Hepatocyte (in vitro differentiated cells): ENCODE measurements around the gene FILIP1. TPM values are rescaled to one million over a fixed set of nuclear protein-coding genes. Genes with fewer than 3 reads are reported as not detected.
A peak's percentile ranks its signal among the peaks of the same experiment; 100 is the strongest.

ENCODE experiments used
- DNase-seq: peaks from one replicate; pipeline ENCODE4 v3.0.0-alpha.2; 2016; ENCODE audit warnings: low spot score
- H2AFZ ChIP-seq: fragments of 200-600 bp; sonication (generic); 2 replicates; pipeline ENCODE4 v1.6.0; 2016; ENCODE audit warnings: antibody characterized with exemption, mild to moderate bottlenecking
- H3K27ac ChIP-seq: fragments of 200-600 bp; sonication (generic); 2 replicates; pipeline ENCODE4 v1.5.1; 2016; ENCODE audit warnings: mild to moderate bottlenecking
- H3K27me3 ChIP-seq: fragments of 200-600 bp; sonication (generic); 2 replicates; pipeline ENCODE4 v1.6.1; 2016
- H3K36me3 ChIP-seq: fragments of 200-600 bp; sonication (generic); replicated peaks from 2 replicates; pipeline ENCODE4 v1.5.1; 2016; ENCODE audit warnings: low read depth; ENCODE audit not compliant: insufficient read depth
- H3K4me1 ChIP-seq: fragments of 200-600 bp; sonication (generic); 2 replicates; pipeline ENCODE4 v1.5.1; 2016; ENCODE audit warnings: mild to moderate bottlenecking, moderate library complexity; ENCODE audit not compliant: insufficient read depth
- H3K4me2 ChIP-seq: fragments of 200-600 bp; sonication (generic); 2 replicates; pipeline ENCODE4 v1.6.0; 2016
- H3K4me3 ChIP-seq: fragments of 200-600 bp; sonication (generic); 2 replicates; pipeline ENCODE4 v1.5.1; 2016; ENCODE audit warnings: mild to moderate bottlenecking
- H3K79me2 ChIP-seq: fragments of 200-600 bp; sonication (generic); 2 replicates; pipeline ENCODE4 v1.6.0; 2017; ENCODE audit warnings: mild to moderate bottlenecking
- H3K9me2 ChIP-seq: fragments of 200-600 bp; sonication (generic); replicated peaks from 2 replicates; pipeline ENCODE4 v1.6.0; 2017; ENCODE audit warnings: mild to moderate bottlenecking; ENCODE audit not compliant: insufficient read depth
- H3K9me3 ChIP-seq: fragments of 200-600 bp; sonication (generic); 2 replicates; pipeline ENCODE4 v1.5.1; 2016; ENCODE audit warnings: low read depth, mild to moderate bottlenecking
- H4K20me1 ChIP-seq: fragments of 200-600 bp; sonication (generic); 2 replicates; pipeline ENCODE4 v1.6.0; 2016; ENCODE audit warnings: mild to moderate bottlenecking; ENCODE audit not compliant: insufficient read depth, poor library complexity, severe bottlenecking
- CTCF ChIP-seq: fragments of 200-600 bp; sonication (generic); IDR thresholded peaks from 2 replicates; pipeline ENCODE4 v1.5.1; 2016; ENCODE audit warnings: antibody characterized with exemption, mild to moderate bottlenecking; ENCODE audit not compliant: poor library complexity
- EZH2 ChIP-seq: fragments of 200-600 bp; sonication (generic); IDR thresholded peaks from 2 replicates; pipeline ENCODE4 v1.6.1; 2016; ENCODE audit warnings: antibody characterized with exemption, mild to moderate bottlenecking, borderline replicate concordance
- EZH2phosphoT487 ChIP-seq: fragments of 200-600 bp; sonication (generic); IDR thresholded peaks from one replicate; pipeline ENCODE4 v1.6.1; 2018; ENCODE audit warnings: antibody characterized with exemption, mild to moderate bottlenecking, low read depth, moderate library complexity; ENCODE audit not compliant: unreplicated experiment, severe bottlenecking
- WGBS: methylation state at CpG from one replicate; pipeline ENCODE4 v1.1.6; 2016; ENCODE audit warnings: low lambda C conversion rate; ENCODE audit errors: missing lambda C conversion rate; 5-methylcytosine and 5-hydroxymethylcytosine counted together
- polyA plus RNA-seq: library from polyadenylated mRNA; unstranded; fragments of >200 nt; fragmentation: Nextera tagmentation; extraction: Ambion mirVana; gene quantifications from 2 replicates; pipeline ENCODE4 v1.2.1, GENCODE V29; 2016
- total RNA-seq: library from RNA; depleted of rRNA; stranded (reverse); fragments of >200 nt; gene quantifications from 2 replicates; pipeline ENCODE4 v1.2.3, GENCODE V29; 2014

The FILIP1 gene
- total and polyA plus RNA-seq, 2 experiments from 2014 or later, result 4.1 to 6.0 TPM

- no peak overlapping the region for H3K4me3 ChIP-seq
- no peak overlapping the region for H2AFZ ChIP-seq
- 64% methylated on average over 4 of the region's 4 CpGs for WGBS
Measured at GRCh38 chr6:75337835-75338580, 155.6 kb downstream of the FILIP1 start.

GRCh38 chr6:75334266-75335040 lies 159.1 kb downstream of the FILIP1 start:
- H3K4me2 ChIP-seq, result no peak overlapping the region
- DNase-seq, result peak; percentile 29
- H3K27me3 ChIP-seq, result no peaks in the 10 kb centered on the region
- peaks cover 8% of the 10 kb centered on the region for H3K4me1 ChIP-seq
- no peak overlapping the region for H3K27ac ChIP-seq
- no peak overlapping the region for H2AFZ ChIP-seq
- no peak overlapping the region for H3K4me3 ChIP-seq
- 46% methylated on average over 4 of the region's 4 CpGs for WGBS
- H3K9me2 ChIP-seq, result no peaks in the 10 kb centered on the region
- H3K36me3 ChIP-seq, result no peaks in the 10 kb centered on the region
- H3K9me3 ChIP-seq, result no peaks in the 10 kb centered on the region
- H3K79me2 ChIP-seq, result no peaks in the 10 kb centered on the region
- H4K20me1 ChIP-seq, result no peaks in the 10 kb centered on the region
- no peak for TF ChIP-seq EZH2phosphoT487
- no peak for TF ChIP-seq CTCF
- TF ChIP-seq EZH2, result no peak

More at GRCh38 chr6:75337835-75338580, 155.6 kb downstream of the FILIP1 start:
- TF ChIP-seq CTCF (no peak), EZH2 (no peak), EZH2phosphoT487 (no peak)
- no peaks in the 10 kb centered on the region for H3K79me2 ChIP-seq
- no peaks in the 10 kb centered on the region for H3K27me3 ChIP-seq
- DNase-seq, result no peak
- H3K36me3 ChIP-seq, result no peaks in the 10 kb centered on the region
- H3K4me2 ChIP-seq, result no peak overlapping the region
- H3K9me2 ChIP-seq, result no peaks in the 10 kb centered on the region
- no peaks in the 10 kb centered on the region for H4K20me1 ChIP-seq
- H3K27ac ChIP-seq, result no peak overlapping the region
- H3K9me3 ChIP-seq, result no peaks in the 10 kb centered on the region
- peaks cover 8% of the 10 kb centered on the region for H3K4me1 ChIP-seq

GRCh38 chr6:75333676-75334200 lies 159.9 kb downstream of the FILIP1 start:
- 43% methylated on average over 2 of the region's 2 CpGs for WGBS
- TF ChIP-seq EZH2phosphoT487, result no peak
- no peak for TF ChIP-seq EZH2
- no peak for TF ChIP-seq CTCF
- peaks cover 8% of the 10 kb centered on the region for H3K4me1 ChIP-seq
- H3K9me2 ChIP-seq, result no peaks in the 10 kb centered on the region
- no peaks in the 10 kb centered on the region for H4K20me1 ChIP-seq
- H3K4me3 ChIP-seq, result no peak overlapping the region
- DNase-seq, result no peak
- H3K27ac ChIP-seq, result no peak overlapping the region
- no peaks in the 10 kb centered on the region for H3K79me2 ChIP-seq
- H3K27me3 ChIP-seq, result no peaks in the 10 kb centered on the region
- H3K36me3 ChIP-seq, result no peaks in the 10 kb centered on the region
- H3K4me2 ChIP-seq, result no peak overlapping the region
- no peaks in the 10 kb centered on the region for H3K9me3 ChIP-seq
- H2AFZ ChIP-seq, result no peak overlapping the region
